ENCODE measurements around the gene LIMS1. TPM values are rescaled to one million over a fixed set of nuclear protein-coding genes. Genes with fewer than 3 reads are reported as not detected.
"Not testable (repeated sequence)": the region's sequence is repeated elsewhere in the genome, so short reads cannot be mapped to it uniquely, and the experiment has no call there.

The LIMS1 gene
- total and polyA plus RNA-seq, 4 experiments from 2014 or later = 126 to 286 (median 186) TPM

GRCh38 chr2:108552566-108552965 lies 18.3 kb downstream of the LIMS1 start:
- Mint-ChIP-seq H3K4me1 (peaks cover 0 to 4% (median 2%) of the 10 kb centered on the region in 4 donors), H3K36me3 (no peaks in the 10 kb centered on the region), H3K27ac (no peak overlapping the region), H3K9me3 (no peaks in the 10 kb centered on the region), H3K4me3 (no peak overlapping the region), H3K27me3 (no peaks in the 10 kb centered on the region)
- POLR2A ChIA-PET (ENCODE audit: partially characterized antibody) = no interaction called here
- DNase-seq = no peak
- no peaks in the 10 kb centered on the region for H3K4me1 ChIP-seq (ENCODE audit: insufficient read depth, low read length)
- no peaks in the 10 kb centered on the region for H3K27me3 ChIP-seq (ENCODE audit: insufficient read depth, low read length)
- H3K9me3 ChIP-seq (ENCODE audit: control insufficient read depth in 1 of 2, low read length in 2 of 2) = no peaks in the 10 kb centered on the region
- H3K4me3 ChIP-seq (ENCODE audit: low read length in 2 of 2) = no peak overlapping the region
- CTCF ChIA-PET (ENCODE audit: partially characterized antibody) = no interaction called here
- no peak overlapping the region for H3K27ac ChIP-seq (ENCODE audit: low read depth, low read length)
- intact Hi-C loops (cut with micrococcal nuclease) = no loop called here
- no peaks in the 10 kb centered on the region for H3K36me3 ChIP-seq (ENCODE audit: insufficient read depth, low read length)

DNA sequence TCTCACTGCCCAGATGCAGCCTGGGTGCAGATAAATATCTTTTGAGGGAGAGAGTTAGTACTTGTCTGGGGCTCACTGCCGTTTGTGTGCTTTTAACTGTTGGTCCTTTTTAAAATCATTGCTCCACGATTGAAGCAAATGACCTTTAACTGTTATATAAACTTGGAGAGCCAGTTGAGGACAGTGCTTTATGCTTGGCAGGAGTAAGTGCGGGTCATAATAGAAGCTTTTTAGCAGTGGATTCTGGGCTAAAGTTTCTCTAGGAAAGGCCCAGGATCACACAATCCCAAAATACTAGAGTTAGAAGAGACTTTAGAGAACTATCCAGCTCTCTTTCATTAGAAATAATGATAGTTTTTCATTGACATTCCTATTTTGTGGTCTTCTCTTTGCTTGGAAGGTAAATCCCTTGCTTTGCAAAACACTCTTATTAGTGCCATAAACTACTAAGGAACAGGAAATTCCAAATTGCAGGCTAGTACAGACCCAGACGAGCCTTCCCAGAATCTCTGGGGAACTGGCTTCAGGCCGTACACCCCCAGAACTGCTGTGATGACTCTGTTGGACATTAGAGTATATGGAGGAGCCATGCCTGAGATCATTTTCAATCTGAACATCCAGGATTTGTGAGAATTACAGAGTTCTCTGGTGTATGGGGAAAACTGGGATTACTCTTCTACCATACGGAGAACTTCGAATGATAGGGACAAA lies 19.1 kb downstream of the LIMS1 start:
- Histone ChIP-seq H3K4me1 (ENCODE audit: insufficient read depth, low read length) (no peaks in the 10 kb centered on the region), H3K4me3 (ENCODE audit: low read length in 2 of 2) (no peak overlapping the region), H3K9me3 (ENCODE audit: control insufficient read depth in 1 of 2, low read length in 2 of 2) (no peaks in the 10 kb centered on the region), H3K27me3 (ENCODE audit: insufficient read depth, low read length) (no peaks in the 10 kb centered on the region), H3K27ac (ENCODE audit: low read depth, low read length) (no peak overlapping the region), H3K36me3 (ENCODE audit: insufficient read depth, low read length) (no peaks in the 10 kb centered on the region)
- no peak for DNase-seq
- Mint-ChIP-seq H3K4me3 (no peak overlapping the region), H3K27me3 (no peaks in the 10 kb centered on the region), H3K4me1 (peaks cover 0 to 4% (median 1%) of the 10 kb centered on the region in 4 donors), H3K36me3 (no peaks in the 10 kb centered on the region), H3K9me3 (no peaks in the 10 kb centered on the region), H3K27ac (no peak overlapping the region)
- ChIA-PET POLR2A (ENCODE audit: partially characterized antibody) (no interaction called here), CTCF (ENCODE audit: partially characterized antibody) (no interaction called here)
- intact Hi-C loops (cut with micrococcal nuclease) = no loop called here

DNA sequence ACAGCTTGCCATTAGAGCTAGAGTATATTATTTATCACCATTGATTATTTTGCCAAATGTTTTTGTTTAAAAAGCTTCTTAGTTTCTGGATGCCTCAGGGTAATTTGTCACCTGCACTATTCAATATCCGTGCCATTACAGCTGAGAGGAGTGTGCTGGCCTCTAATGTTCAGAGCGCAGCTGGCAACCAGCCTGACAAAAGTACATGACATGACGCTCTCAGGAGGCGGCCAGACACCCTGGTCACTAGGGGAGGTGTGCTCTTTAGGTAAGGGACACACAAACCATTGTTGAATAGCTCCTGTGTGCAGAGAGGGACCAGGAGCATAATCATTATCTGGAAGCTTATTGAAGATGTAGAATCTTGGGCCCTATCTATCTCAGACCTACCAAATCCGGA lies 20.3 kb downstream of the LIMS1 start:
- intact Hi-C loops (cut with micrococcal nuclease) = no loop called here
- ChIA-PET CTCF (ENCODE audit: partially characterized antibody) (interaction anchor here (1.1 kb wide), 1 partner anchor 29 kb away, joined by 3 read pairs; no protein-coding TSS in a partner anchor), POLR2A (ENCODE audit: partially characterized antibody) (no interaction called here)
- Histone ChIP-seq H3K27ac (ENCODE audit: low read depth, low read length) (no peak overlapping the region), H3K36me3 (ENCODE audit: insufficient read depth, low read length) (no peaks in the 10 kb centered on the region), H3K4me1 (ENCODE audit: insufficient read depth, low read length) (no peaks in the 10 kb centered on the region), H3K4me3 (ENCODE audit: low read length in 2 of 2) (no peak overlapping the region), H3K9me3 (ENCODE audit: control insufficient read depth in 1 of 2, low read length in 2 of 2) (no peaks in the 10 kb centered on the region), H3K27me3 (ENCODE audit: insufficient read depth, low read length) (no peaks in the 10 kb centered on the region)
- peaks cover 0 to 4% (median 1%) of the 10 kb centered on the region in 4 donors for H3K4me1 Mint-ChIP-seq
- no peak for DNase-seq
- H3K9me3 Mint-ChIP-seq = no peaks in the 10 kb centered on the region
- H3K4me3 Mint-ChIP-seq = no peak overlapping the region
- no peaks in the 10 kb centered on the region for H3K27me3 Mint-ChIP-seq
- no peaks in the 10 kb centered on the region for H3K36me3 Mint-ChIP-seq
- H3K27ac Mint-ChIP-seq = no peak overlapping the region

GRCh38 chr2:108555572-108555971 lies 21.3 kb downstream of the LIMS1 start:
- H3K27me3 Mint-ChIP-seq = no peaks in the 10 kb centered on the region
- H3K36me3 Mint-ChIP-seq = no peaks in the 10 kb centered on the region
- H3K9me3 Mint-ChIP-seq = no peaks in the 10 kb centered on the region
- Histone ChIP-seq H3K4me1 (ENCODE audit: insufficient read depth, low read length) (no peaks in the 10 kb centered on the region), H3K9me3 (ENCODE audit: control insufficient read depth in 1 of 2, low read length in 2 of 2) (no peaks in the 10 kb centered on the region), H3K36me3 (ENCODE audit: insufficient read depth, low read length) (no peaks in the 10 kb centered on the region), H3K27me3 (ENCODE audit: insufficient read depth, low read length) (no peaks in the 10 kb centered on the region), H3K4me3 (ENCODE audit: low read length in 2 of 2) (no peak overlapping the region), H3K27ac (ENCODE audit: low read depth, low read length) (no peak overlapping the region)
- ChIA-PET POLR2A (ENCODE audit: partially characterized antibody) (no interaction called here), CTCF (ENCODE audit: partially characterized antibody) (no interaction called here)
- H3K4me1 Mint-ChIP-seq = peaks cover 3 to 6% (median 4%) of the 10 kb centered on the region in 4 donors
- no peak overlapping the region for H3K4me3 Mint-ChIP-seq
- intact Hi-C loops (cut with micrococcal nuclease) = no loop called here
- DNase-seq = no peak
- no peak overlapping the region for H3K27ac Mint-ChIP-seq

- H3K4me1 Mint-ChIP-seq; H3K4me3 Mint-ChIP-seq; H3K4me1 ChIP-seq (ENCODE audit: insufficient read depth, low read length); H3K36me3 ChIP-seq (ENCODE audit: insufficient read depth, low read length); H3K27me3 Mint-ChIP-seq; H3K9me3 ChIP-seq (ENCODE audit: control insufficient read depth in 1 of 2, low read length in 2 of 2); H3K36me3 Mint-ChIP-seq; H3K27ac Mint-ChIP-seq; H3K27me3 ChIP-seq (ENCODE audit: insufficient read depth, low read length); H3K9me3 Mint-ChIP-seq; POLR2A ChIA-PET (ENCODE audit: partially characterized antibody); CTCF ChIA-PET (ENCODE audit: partially characterized antibody); H3K4me3 ChIP-seq (ENCODE audit: low read length in 2 of 2); H3K27ac ChIP-seq (ENCODE audit: low read depth, low read length); intact Hi-C loops (cut with micrococcal nuclease); DNase-seq: not testable (repeated sequence)
Measured at GRCh38 chr2:108556581-108556980, 22.3 kb downstream of the LIMS1 start.

GRCh38 chr2:108560241-108560811 lies 26.1 kb downstream of the LIMS1 start:
- Histone ChIP-seq H3K9me3 (ENCODE audit: control insufficient read depth in 1 of 2, low read length in 2 of 2) (no peaks in the 10 kb centered on the region), H3K4me1 (ENCODE audit: insufficient read depth, low read length) (no peaks in the 10 kb centered on the region), H3K27me3 (ENCODE audit: insufficient read depth, low read length) (no peaks in the 10 kb centered on the region), H3K4me3 (ENCODE audit: low read length in 2 of 2) (no peak overlapping the region), H3K27ac (ENCODE audit: low read depth, low read length) (no peak overlapping the region), H3K36me3 (ENCODE audit: insufficient read depth, low read length) (no peaks in the 10 kb centered on the region)
- H3K27me3 Mint-ChIP-seq = no peaks in the 10 kb centered on the region
- H3K36me3 Mint-ChIP-seq = no peaks in the 10 kb centered on the region
- no peak overlapping the region for H3K27ac Mint-ChIP-seq
- CTCF ChIA-PET (ENCODE audit: partially characterized antibody) = no interaction called here
- H3K4me3 Mint-ChIP-seq = no peak overlapping the region
- POLR2A ChIA-PET (ENCODE audit: partially characterized antibody) = no interaction called here
- H3K4me1 Mint-ChIP-seq = peaks cover 3 to 7% (median 4%) of the 10 kb centered on the region in 4 donors
- intact Hi-C loops (cut with micrococcal nuclease) = no loop called here
- H3K9me3 Mint-ChIP-seq = no peaks in the 10 kb centered on the region
- no peak for DNase-seq

DNA sequence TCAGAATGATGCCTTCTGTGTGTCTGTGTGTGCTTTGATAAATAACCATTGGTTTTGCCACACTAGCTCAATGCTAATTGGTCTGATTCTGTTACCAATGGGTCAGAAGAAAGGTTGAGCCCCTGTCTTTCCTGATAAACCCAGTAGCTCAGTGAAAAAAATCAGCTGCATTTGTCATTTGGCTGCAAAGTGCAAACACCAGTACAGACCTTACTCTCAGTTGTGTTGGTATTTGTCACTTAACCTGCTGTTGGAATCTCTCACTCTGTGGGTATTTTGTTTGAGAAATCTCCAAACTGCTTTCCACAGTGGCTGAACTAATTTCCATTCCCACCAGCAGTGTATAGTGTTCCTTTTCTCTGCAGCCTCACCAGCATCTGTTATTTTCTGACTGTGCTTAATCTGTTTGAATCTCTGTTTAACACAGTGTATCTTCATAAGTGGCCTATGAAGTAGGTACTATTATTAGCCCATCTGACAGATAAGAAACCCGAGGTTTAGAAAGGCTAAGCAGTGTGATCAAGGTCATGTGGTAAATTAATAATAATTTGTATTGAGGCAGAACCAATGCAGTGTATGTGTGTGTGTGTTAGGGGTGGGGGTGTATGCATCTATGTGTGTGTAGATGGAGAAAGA lies 26.7 kb downstream of the LIMS1 start:
- Histone ChIP-seq H3K36me3 (ENCODE audit: insufficient read depth, low read length) (no peaks in the 10 kb centered on the region), H3K27ac (ENCODE audit: low read depth, low read length) (no peak overlapping the region), H3K4me1 (ENCODE audit: insufficient read depth, low read length) (no peaks in the 10 kb centered on the region), H3K27me3 (ENCODE audit: insufficient read depth, low read length) (no peaks in the 10 kb centered on the region), H3K4me3 (ENCODE audit: low read length in 2 of 2) (no peak overlapping the region), H3K9me3 (ENCODE audit: control insufficient read depth in 1 of 2, low read length in 2 of 2) (no peaks in the 10 kb centered on the region)
- no peaks in the 10 kb centered on the region for H3K27me3 Mint-ChIP-seq
- H3K9me3 Mint-ChIP-seq = no peaks in the 10 kb centered on the region
- H3K36me3 Mint-ChIP-seq = no peaks in the 10 kb centered on the region
- H3K4me1 Mint-ChIP-seq = peaks cover 8 to 11% (median 10%) of the 10 kb centered on the region in 4 donors
- CTCF ChIA-PET (ENCODE audit: partially characterized antibody) = no interaction called here
- no peak for DNase-seq
- H3K27ac Mint-ChIP-seq = no peak overlapping the region
- intact Hi-C loops (cut with micrococcal nuclease) = no loop called here
- H3K4me3 Mint-ChIP-seq = no peak overlapping the region
- POLR2A ChIA-PET (ENCODE audit: partially characterized antibody) = no interaction called here

Measured in CD4-positive, alpha-beta memory T cell (primary cell).